Measurements from ENCODE around the gene CSF3R. TPM values are rescaled to one million over a fixed set of nuclear protein-coding genes. Genes with fewer than 3 reads are reported as not detected.
"Not testable (repeated sequence)": the region's sequence is repeated elsewhere in the genome, so short reads cannot be mapped to it uniquely, and the experiment has no call there.

Gene CSF3R
- total RNA-seq, 2 donors from 2014 or later = 3.4 to 9.3 TPM

- no peak for DNase-seq (ENCODE audit: low spot score)
Observed at GRCh38 chr1:36503159-36503558, 20.4 kb upstream of the CSF3R start.

GRCh38 chr1:36502616-36503015 is 19.9 kb upstream of the CSF3R start:
- Histone ChIP-seq H3K4me3 (no peak overlapping the region), H3K9me3 (no peaks in the 10 kb centered on the region), H3K27ac (no peak overlapping the region), H3K36me3 (no peaks in the 10 kb centered on the region), H3K27me3 (no peaks in the 10 kb centered on the region), H3K4me1 (no peaks in the 10 kb centered on the region)
- TF ChIP-seq CTCF (IDR thresholded peaks at IDR 0.05) = no peak
- no peak for DNase-seq (ENCODE audit: low spot score)

More at GRCh38 chr1:36503159-36503558, 20.4 kb upstream of the CSF3R start:
- H3K9me3 ChIP-seq = no peaks in the 10 kb centered on the region
- no peaks in the 10 kb centered on the region for H3K27me3 ChIP-seq
- no peak overlapping the region for H3K27ac ChIP-seq
- no peaks in the 10 kb centered on the region for H3K36me3 ChIP-seq
- H3K4me1 ChIP-seq = no peaks in the 10 kb centered on the region
- no peak overlapping the region for H3K4me3 ChIP-seq
- TF ChIP-seq CTCF (IDR thresholded peaks at IDR 0.05) = no peak

- H3K27me3 ChIP-seq; H3K4me3 ChIP-seq; DNase-seq (ENCODE audit: low spot score); H3K9me3 ChIP-seq; H3K27ac ChIP-seq; H3K4me1 ChIP-seq; H3K36me3 ChIP-seq: not testable (repeated sequence)
Observed at GRCh38 chr1:36501911-36502310, 19.2 kb upstream of the CSF3R start.

- DNase-seq (ENCODE audit: low spot score) = no peak
- TF ChIP-seq CTCF (IDR thresholded peaks at IDR 0.05) = no peak
- no peaks in the 10 kb centered on the region for H3K27me3 ChIP-seq
Observed at GRCh38 chr1:36497207-36497606, 14.5 kb upstream of the CSF3R start.

GRCh38 chr1:36494971-36495370 is 12.3 kb upstream of the CSF3R start:
- DNase-seq (ENCODE audit: low spot score) = no peak
- no peaks in the 10 kb centered on the region for H3K4me1 ChIP-seq
- H3K4me3 ChIP-seq = no peak overlapping the region
- H3K36me3 ChIP-seq = no peaks in the 10 kb centered on the region
- H3K9me3 ChIP-seq = no peaks in the 10 kb centered on the region
- no peak for TF ChIP-seq CTCF (IDR thresholded peaks at IDR 0.05)
- no peaks in the 10 kb centered on the region for H3K27me3 ChIP-seq
- H3K27ac ChIP-seq = no peak overlapping the region

More at GRCh38 chr1:36497207-36497606, 14.5 kb upstream of the CSF3R start:
- Histone ChIP-seq H3K4me1 (no peaks in the 10 kb centered on the region), H3K4me3 (no peak overlapping the region), H3K36me3 (no peaks in the 10 kb centered on the region), H3K27ac (no peak overlapping the region), H3K9me3 (no peaks in the 10 kb centered on the region)

- Histone ChIP-seq H3K27me3 (no peaks in the 10 kb centered on the region), H3K27ac (no peak overlapping the region), H3K36me3 (no peaks in the 10 kb centered on the region), H3K4me1 (no peaks in the 10 kb centered on the region), H3K4me3 (no peak overlapping the region), H3K9me3 (no peaks in the 10 kb centered on the region)
- DNase-seq (ENCODE audit: low spot score) = no peak
- TF ChIP-seq CTCF (IDR thresholded peaks at IDR 0.05) = no peak
Observed at GRCh38 chr1:36493524-36493923, 10.8 kb upstream of the CSF3R start.

Measured in right atrium auricular region (tissue), 2 donors.